ENCODE data around the gene NUCKS1.
A peak's percentile ranks its signal among the peaks of the same experiment; 100 is the strongest.

The NUCKS1 gene

GRCh38 chr1:205748403-205749233 lies 1.4 kb downstream of the NUCKS1 start:
- TF ChIP-seq RARB (CRISPR knock-in tag; IDR thresholded peaks at IDR 0.05) (no peak), ARNTL (CRISPR knock-in tag; IDR thresholded peaks at IDR 0.05; ENCODE audit: borderline replicate concordance, low read depth) (no peak), ZNF565 (CRISPR knock-in tag; conservative IDR thresholded peaks at IDR 0.05; ENCODE audit: low read depth) (no peak), ISL1 (CRISPR knock-in tag; IDR thresholded peaks at IDR 0.05) (no peak), PPARA (CRISPR knock-in tag; IDR thresholded peaks at IDR 0.05; ENCODE audit: borderline replicate concordance) (no peak), TOX (CRISPR knock-in tag; IDR thresholded peaks at IDR 0.05; ENCODE audit: borderline replicate concordance) (0 out of 2 replicates have a peak, but pooled peaks have one; percentile 17), TSHZ2 (CRISPR knock-in tag; IDR thresholded peaks at IDR 0.05) (no peak), ZC3H10 (CRISPR knock-in tag; IDR thresholded peaks at IDR 0.05) (0 out of 2 replicates have a peak, but pooled peaks have one; percentile 7), ZNF8 (CRISPR knock-in tag; IDR thresholded peaks at IDR 0.05) (no peak), POU6F1 (CRISPR knock-in tag; IDR thresholded peaks at IDR 0.05; ENCODE audit: borderline replicate concordance, low read depth) (no peak), CSRNP3 (CRISPR knock-in tag; IDR thresholded peaks at IDR 0.05) (no peak), SNAI2 (CRISPR knock-in tag; IDR thresholded peaks at IDR 0.05) (no peak), ZFP3 (CRISPR knock-in tag; IDR thresholded peaks at IDR 0.05) (no peak), ZFP30 (CRISPR knock-in tag; IDR thresholded peaks at IDR 0.05) (no peak), CSDC2 (CRISPR knock-in tag; IDR thresholded peaks at IDR 0.05) (no peak), CREB5 (CRISPR knock-in tag; IDR thresholded peaks at IDR 0.05; ENCODE audit: low read depth) (no peak)
- ATAC-seq, result peak; percentile 65

GRCh38 chr1:205746757-205747412 lies 3.1 kb downstream of the NUCKS1 start:
- no peak for ATAC-seq
- TF ChIP-seq TCF4 (CRISPR knock-in tag; IDR thresholded peaks at IDR 0.05; ENCODE audit: borderline replicate concordance) (no peak), OSR1 (CRISPR knock-in tag; IDR thresholded peaks at IDR 0.05) (no peak), GLIS3 (CRISPR knock-in tag; IDR thresholded peaks at IDR 0.05) (no peak), CSDC2 (CRISPR knock-in tag; IDR thresholded peaks at IDR 0.05) (no peak), ZNF8 (CRISPR knock-in tag; IDR thresholded peaks at IDR 0.05) (no peak), ZFP3 (CRISPR knock-in tag; IDR thresholded peaks at IDR 0.05) (no peak), RARB (CRISPR knock-in tag; IDR thresholded peaks at IDR 0.05) (no peak), ZFP30 (CRISPR knock-in tag; IDR thresholded peaks at IDR 0.05) (no peak), BACH2 (CRISPR knock-in tag; IDR thresholded peaks at IDR 0.05; ENCODE audit: borderline replicate concordance) (no peak), TOX (CRISPR knock-in tag; IDR thresholded peaks at IDR 0.05; ENCODE audit: borderline replicate concordance) (no peak), TSHZ2 (CRISPR knock-in tag; IDR thresholded peaks at IDR 0.05) (no peak), PATZ1 (CRISPR knock-in tag; IDR thresholded peaks at IDR 0.05; ENCODE audit: borderline replicate concordance) (no peak), ZNF70 (CRISPR knock-in tag; IDR thresholded peaks at IDR 0.05) (no peak), ZC3H10 (CRISPR knock-in tag; IDR thresholded peaks at IDR 0.05) (no peak)
